ENCODE results near the gene NDUFAF8. TPM values are rescaled to one million over a fixed set of nuclear protein-coding genes. Genes with fewer than 3 reads are reported as not detected.

NDUFAF8 gene
- total RNA-seq, 1 experiment from 2014 or later = 102 TPM

DNA sequence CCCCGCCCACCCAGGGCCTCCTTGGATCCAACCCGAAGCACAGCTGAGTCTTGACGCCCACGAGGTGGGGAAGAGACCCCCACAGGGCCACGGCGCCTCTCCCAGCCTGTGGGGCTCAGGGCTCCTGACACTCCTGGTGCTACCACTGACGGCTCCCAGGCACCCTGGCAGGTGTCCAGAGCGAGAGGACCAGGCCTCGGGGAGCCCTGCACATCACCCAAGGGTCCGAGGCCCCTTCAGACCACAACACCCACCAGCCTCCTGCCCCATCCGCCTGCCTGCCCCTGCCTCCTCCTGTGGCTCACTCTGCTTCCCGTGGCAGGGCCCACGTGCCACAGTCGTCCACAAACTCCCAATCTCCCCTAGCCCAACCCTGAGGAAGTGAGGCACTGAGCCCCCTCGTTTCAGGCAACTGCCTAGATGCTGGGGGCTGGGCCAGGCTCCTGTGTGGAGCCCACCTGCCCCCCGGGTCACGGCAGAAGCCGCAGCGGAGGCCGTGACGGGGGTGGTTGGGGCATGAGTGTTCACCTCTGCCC lies 44.8 kb upstream of the NDUFAF8 start:
- H3K9me2 ChIP-seq (ENCODE audit: insufficient read depth) = no peaks in the 10 kb centered on the region
- H3K4me3 ChIP-seq (replicated peaks in 1 of 2; ENCODE audit: low read depth in 1 of 2, low read length in 2 of 2) = no peak overlapping the region
- POLR2A ChIA-PET = no interaction called here
- no peaks in the 10 kb centered on the region for H3K27me3 ChIP-seq (ENCODE audit: insufficient read depth, low read length)
- intact Hi-C loops (cut with micrococcal nuclease) = no loop called here
- BruUV-seq (replicated peaks) = no TSS peak
- H3K4me1 ChIP-seq (ENCODE audit: control insufficient read depth in 1 of 2, insufficient read depth in 2 of 2, low read length in 2 of 2) = no peaks in the 10 kb centered on the region
- no peak overlapping the region for H3K4me2 ChIP-seq (ENCODE audit: low read length)
- RAD21 ChIA-PET (ENCODE audit: low non-redundant PET in 1 of 2, low total read pairs in 2 of 2, uncharacterized antibody in 2 of 2, unreplicated experiment in 2 of 2) = no interaction called here
- TF ChIP-seq, protein P1, sequence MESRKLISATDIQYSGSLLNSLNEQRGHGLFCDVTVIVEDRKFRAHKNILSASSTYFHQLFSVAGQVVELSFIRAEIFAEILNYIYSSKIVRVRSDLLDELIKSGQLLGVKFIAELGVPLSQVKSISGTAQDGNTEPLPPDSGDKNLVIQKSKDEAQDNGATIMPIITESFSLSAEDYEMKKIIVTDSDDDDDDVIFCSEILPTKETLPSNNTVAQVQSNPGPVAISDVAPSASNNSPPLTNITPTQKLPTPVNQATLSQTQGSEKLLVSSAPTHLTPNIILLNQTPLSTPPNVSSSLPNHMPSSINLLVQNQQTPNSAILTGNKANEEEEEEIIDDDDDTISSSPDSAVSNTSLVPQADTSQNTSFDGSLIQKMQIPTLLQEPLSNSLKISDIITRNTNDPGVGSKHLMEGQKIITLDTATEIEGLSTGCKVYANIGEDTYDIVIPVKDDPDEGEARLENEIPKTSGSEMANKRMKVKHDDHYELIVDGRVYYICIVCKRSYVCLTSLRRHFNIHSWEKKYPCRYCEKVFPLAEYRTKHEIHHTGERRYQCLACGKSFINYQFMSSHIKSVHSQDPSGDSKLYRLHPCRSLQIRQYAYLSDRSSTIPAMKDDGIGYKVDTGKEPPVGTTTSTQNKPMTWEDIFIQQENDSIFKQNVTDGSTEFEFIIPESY (IDR thresholded peaks at IDR 0.05; ENCODE audit: extremely low read depth, insufficient replicate concordance, low read length) = no peak
- TF ChIP-seq REST (IDR thresholded peaks at IDR 0.05; ENCODE audit: low read depth) (no peak), SP1 (IDR thresholded peaks at IDR 0.05; ENCODE audit: low read depth) (no peak), EZH2 (IDR thresholded peaks at IDR 0.05) (no peak), SRF (IDR thresholded peaks at IDR 0.05; ENCODE audit: low read depth) (no peak), ATF3 (IDR thresholded peaks at IDR 0.05) (no peak), TCF7L2 (IDR thresholded peaks at IDR 0.05; ENCODE audit: borderline replicate concordance, extremely low read depth, insufficient read depth, insufficient read length) (no peak), POLR2AphosphoS5 (IDR thresholded peaks at IDR 0.05; ENCODE audit: low read depth, low read length) (no peak), ELF1 (IDR thresholded peaks at IDR 0.05; ENCODE audit: borderline replicate concordance, low read depth) (no peak), YY1 (IDR thresholded peaks at IDR 0.05; ENCODE audit: extremely low read depth, insufficient replicate concordance, low read depth, low read length) (no peak)
- H3K27ac ChIP-seq (ENCODE audit: low read depth, low read length) = no peak overlapping the region
- no peak overlapping the region for H2AFZ ChIP-seq (ENCODE audit: low read depth, low read length, poor library complexity, severe bottlenecking)
- H3K36me3 ChIP-seq (ENCODE audit: control insufficient read depth in 1 of 2, insufficient read depth in 2 of 2, low read length in 2 of 2) = peaks cover 3 to 5% of the 10 kb centered on the region in 2 experiments
- H4K20me1 ChIP-seq (ENCODE audit: insufficient read depth) = no peaks in the 10 kb centered on the region
- no peak overlapping the region for H3K9ac ChIP-seq (ENCODE audit: low read length)
- no peaks in the 10 kb centered on the region for H3K79me2 ChIP-seq (ENCODE audit: insufficient read depth, low read length)
- CTCF ChIA-PET = no interaction called here
- no peak for DNase-seq (ENCODE audit: low read depth, low spot score)
- no peak for ATAC-seq
- no peaks in the 10 kb centered on the region for H3K9me3 ChIP-seq (ENCODE audit: control insufficient read depth in 1 of 2, insufficient read depth in 1 of 2, low read depth in 1 of 2, low read length in 2 of 2)

Data from HCT116 (cell line).